ENCODE data around the gene OVOL1. TPM values are rescaled to one million over a fixed set of nuclear protein-coding genes. Genes with fewer than 3 reads are reported as not detected.

OVOL1 gene
- total and polyA plus RNA-seq, 2 of the 8 experiments (the other 6 are each of a cell fraction or from before 2014, with no cell fraction given), result 2.6 to 3.4 TPM

GRCh38 chr11:65833297-65834030 is 46.6 kb downstream of the OVOL1 start, which contains the start of gene SNX32 (continued):
- TF ChIP-seq CEBPB (IDR thresholded peaks at IDR 0.05; ENCODE audit: low read depth, low read length) (no peak), POLR2A (IDR thresholded peaks at IDR 0.05; ENCODE audit: control extremely low read depth in 1 of 2, low read depth in 2 of 2, low read length in 2 of 2) (peak in 1 of 2 experiments; percentile 41; a peak in 1 of 3 replicates), SIN3A (conservative IDR thresholded peaks at IDR 0.05 in 1 of 2, IDR thresholded peaks at IDR 0.05 in 1 of 2; ENCODE audit: low read depth in 1 of 2, low read length in 2 of 2) (peak in 1 of 2 experiments; percentile 21; a peak in 2 of 4 replicates), E2F6 (IDR thresholded peaks at IDR 0.05) (peak; percentile 90), JUND (IDR thresholded peaks at IDR 0.05; ENCODE audit: low read length) (no peak), BACH1 (IDR thresholded peaks at IDR 0.05; ENCODE audit: low read length) (peak; percentile 15; the same call in 1 of the 2 replicates), EZH2 (IDR thresholded peaks at IDR 0.05; ENCODE audit: low read depth, low read length, severe bottlenecking) (no peak), RFX5 (IDR thresholded peaks at IDR 0.05; ENCODE audit: borderline replicate concordance, low read depth, low read length) (no peak), USF2 (IDR thresholded peaks at IDR 0.05; ENCODE audit: low read length) (peak; percentile 60; the same call in 1 of the 2 replicates), KDM5A (IDR thresholded peaks at IDR 0.05; ENCODE audit: low read length) (no peak), TCF12 (IDR thresholded peaks at IDR 0.05; ENCODE audit: low read depth, low read length) (no peak), YY1 (IDR thresholded peaks at IDR 0.05; ENCODE audit: low read depth, low read length) (no peak), NRF1 (IDR thresholded peaks at IDR 0.05; ENCODE audit: low read depth, low read length) (peak; percentile 67), CBX8 (IDR thresholded peaks at IDR 0.05; ENCODE audit: borderline replicate concordance, low read depth, low read length) (no peak), SP4 (IDR thresholded peaks at IDR 0.05; ENCODE audit: low read length) (peak; percentile 94; the same call in 1 of the 2 replicates), GTF2F1 (IDR thresholded peaks at IDR 0.05; ENCODE audit: borderline replicate concordance, low read depth, low read length) (no peak)
